ENCODE data around the gene PNMA1.

PNMA1 gene

DNA sequence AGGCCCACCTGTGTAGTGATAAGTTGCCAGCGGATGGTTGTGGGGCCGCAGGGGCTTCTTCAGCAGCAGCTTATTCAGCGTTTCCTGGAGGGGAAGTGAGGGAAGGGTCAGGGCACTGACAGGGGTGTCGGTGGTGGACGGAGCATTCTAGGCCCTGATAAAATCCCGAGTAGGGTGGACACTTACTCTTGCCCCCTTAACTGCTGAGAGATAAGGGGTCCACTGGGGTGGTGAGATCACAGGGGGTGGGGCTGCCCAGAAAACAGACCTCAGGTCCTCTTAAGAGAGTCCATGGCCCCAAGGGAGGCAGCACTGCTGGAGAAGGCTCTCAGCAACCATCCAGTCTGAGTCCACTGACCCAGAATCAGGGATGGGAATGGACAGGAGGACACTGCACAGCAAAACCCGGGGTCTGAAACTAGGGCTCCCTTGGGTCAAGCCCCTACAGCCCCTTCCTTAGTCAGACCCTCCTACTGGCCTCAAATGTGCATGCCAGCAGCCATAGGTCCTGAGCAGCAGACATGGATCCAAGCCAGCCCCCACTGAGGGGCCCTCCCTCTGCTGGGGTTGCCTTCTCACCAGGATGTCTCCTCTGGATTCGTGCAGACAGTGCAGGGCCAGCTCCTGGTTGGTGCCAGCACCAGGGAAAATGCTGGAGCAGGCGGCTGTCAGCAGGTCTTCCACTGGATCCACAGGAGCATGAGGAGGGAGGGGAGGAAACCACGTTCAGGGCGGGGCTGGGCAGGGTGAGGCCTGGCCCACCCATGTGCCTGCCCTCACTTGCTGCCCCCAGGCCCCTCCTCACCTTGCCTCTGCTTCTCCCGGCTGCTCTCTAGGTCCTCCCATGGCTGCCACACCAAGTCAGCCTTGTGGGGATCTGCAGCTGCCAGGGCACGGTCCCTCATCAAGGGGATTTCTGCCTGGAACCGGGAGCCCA lies 12.1 kb upstream of the PNMA1 start:
- H3K4me1 ChIP-seq (ENCODE audit: control insufficient read depth, insufficient read depth, low read length), result peaks cover 52% of the 10 kb centered on the region

GRCh38 chr14:73725116-73726024 lies 11.2 kb upstream of the PNMA1 start:
- Histone ChIP-seq H3K4me3 (ENCODE audit: low read length) (no peak overlapping the region), H3K4me2 (ENCODE audit: low read length) (peak overlapping the region; percentile 60), H3K27me3 (ENCODE audit: control insufficient read depth, insufficient read depth, low read length) (no peaks in the 10 kb centered on the region), H3K36me3 (ENCODE audit: insufficient read depth, low read length) (peaks cover 75% of the 10 kb centered on the region), H3K9me3 (replicated peaks; ENCODE audit: low read length) (no peaks in the 10 kb centered on the region), H3K4me1 (ENCODE audit: control insufficient read depth, insufficient read depth, low read length) (peaks cover 52% of the 10 kb centered on the region), H3K9ac (ENCODE audit: low read depth, low read length) (peak overlapping the region; percentile 67)

More for the DNA sequence above, 12.1 kb upstream of the PNMA1 start:
- no peak overlapping the region for H3K4me2 ChIP-seq (ENCODE audit: low read length)
- peaks cover 74% of the 10 kb centered on the region for H3K36me3 ChIP-seq (ENCODE audit: insufficient read depth, low read length)
- H3K9me3 ChIP-seq (replicated peaks; ENCODE audit: low read length), result no peaks in the 10 kb centered on the region
- no peak overlapping the region for H3K4me3 ChIP-seq (ENCODE audit: low read length)
- H3K27me3 ChIP-seq (ENCODE audit: control insufficient read depth, insufficient read depth, low read length), result no peaks in the 10 kb centered on the region
- peak overlapping the region; percentile 17 for H3K9ac ChIP-seq (ENCODE audit: low read depth, low read length)

- no peaks in the 10 kb centered on the region for H3K9me3 ChIP-seq (replicated peaks; ENCODE audit: low read length)
- H3K27me3 ChIP-seq (ENCODE audit: control insufficient read depth, insufficient read depth, low read length), result no peaks in the 10 kb centered on the region
- peak overlapping the region; percentile 6 for H3K4me3 ChIP-seq (ENCODE audit: low read length)
- H3K9ac ChIP-seq (ENCODE audit: low read depth, low read length), result peak overlapping the region; percentile 67
- H3K4me1 ChIP-seq (ENCODE audit: control insufficient read depth, insufficient read depth, low read length), result peaks cover 52% of the 10 kb centered on the region
- H3K36me3 ChIP-seq (ENCODE audit: insufficient read depth, low read length), result peaks cover 72% of the 10 kb centered on the region
- H3K4me2 ChIP-seq (ENCODE audit: low read length), result peak overlapping the region; percentile 60
Measured at GRCh38 chr14:73724696-73725095, 10.5 kb upstream of the PNMA1 start.

DNA sequence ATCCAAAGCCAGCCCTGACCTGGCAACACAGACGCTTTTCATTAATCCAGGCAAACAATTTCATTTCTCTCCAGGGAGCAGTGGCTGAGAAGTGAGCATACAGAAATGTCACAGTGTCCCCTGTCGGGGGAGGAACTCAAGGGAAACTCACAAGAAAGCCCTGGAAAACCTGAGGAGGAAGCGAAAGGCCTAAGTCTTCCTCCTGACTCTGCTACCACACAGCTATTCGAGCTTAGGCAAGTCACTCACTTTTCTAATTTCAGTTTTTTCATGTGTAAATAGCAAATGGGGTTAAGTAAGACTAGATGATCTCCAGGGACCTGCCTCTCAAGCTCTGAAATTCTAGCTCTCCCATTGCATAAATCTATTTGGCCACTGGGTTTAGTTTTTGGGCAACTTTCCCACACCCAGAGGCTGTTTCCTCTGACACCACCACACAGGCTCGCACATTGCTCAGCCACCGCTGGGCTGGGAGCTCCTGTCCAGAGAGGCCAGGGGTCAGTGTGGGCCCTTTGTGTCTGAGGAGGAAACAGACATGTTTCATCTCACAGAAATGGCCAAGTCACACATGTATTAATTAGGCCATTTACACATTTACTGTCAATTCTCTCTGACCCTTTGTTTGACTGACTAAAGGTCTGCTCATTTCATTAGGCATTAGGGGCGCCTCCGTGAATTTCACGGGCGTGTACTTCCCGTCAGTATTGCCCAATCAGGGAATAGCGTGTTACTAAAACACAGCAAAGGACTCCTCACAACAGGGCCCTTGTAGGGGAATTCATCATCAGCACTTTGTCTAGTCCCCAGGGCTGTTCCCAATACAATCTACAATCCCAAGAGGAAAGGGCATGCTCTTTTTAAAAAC lies 9.8 kb upstream of the PNMA1 start:
- Histone ChIP-seq H3K9ac (ENCODE audit: low read depth, low read length) (peak overlapping the region; percentile 78), H3K9me3 (replicated peaks; ENCODE audit: low read length) (no peaks in the 10 kb centered on the region), H3K36me3 (ENCODE audit: insufficient read depth, low read length) (peaks cover 71% of the 10 kb centered on the region), H3K4me1 (ENCODE audit: control insufficient read depth, insufficient read depth, low read length) (peaks cover 51% of the 10 kb centered on the region), H3K27me3 (ENCODE audit: control insufficient read depth, insufficient read depth, low read length) (no peaks in the 10 kb centered on the region), H3K4me2 (ENCODE audit: low read length) (peak overlapping the region; percentile 71), H3K4me3 (ENCODE audit: low read length) (peak overlapping the region; percentile 41)

GRCh38 chr14:73723406-73723796 lies 9.2 kb upstream of the PNMA1 start:
- peak overlapping the region; percentile 78 for H3K9ac ChIP-seq (ENCODE audit: low read depth, low read length)
- peak overlapping the region; percentile 71 for H3K4me2 ChIP-seq (ENCODE audit: low read length)
- H3K4me3 ChIP-seq (ENCODE audit: low read length), result peak overlapping the region; percentile 41
- H3K9me3 ChIP-seq (replicated peaks; ENCODE audit: low read length), result no peaks in the 10 kb centered on the region
- H3K27me3 ChIP-seq (ENCODE audit: control insufficient read depth, insufficient read depth, low read length), result no peaks in the 10 kb centered on the region
- peaks cover 46% of the 10 kb centered on the region for H3K4me1 ChIP-seq (ENCODE audit: control insufficient read depth, insufficient read depth, low read length)
- H3K36me3 ChIP-seq (ENCODE audit: insufficient read depth, low read length), result peaks cover 71% of the 10 kb centered on the region

DNA sequence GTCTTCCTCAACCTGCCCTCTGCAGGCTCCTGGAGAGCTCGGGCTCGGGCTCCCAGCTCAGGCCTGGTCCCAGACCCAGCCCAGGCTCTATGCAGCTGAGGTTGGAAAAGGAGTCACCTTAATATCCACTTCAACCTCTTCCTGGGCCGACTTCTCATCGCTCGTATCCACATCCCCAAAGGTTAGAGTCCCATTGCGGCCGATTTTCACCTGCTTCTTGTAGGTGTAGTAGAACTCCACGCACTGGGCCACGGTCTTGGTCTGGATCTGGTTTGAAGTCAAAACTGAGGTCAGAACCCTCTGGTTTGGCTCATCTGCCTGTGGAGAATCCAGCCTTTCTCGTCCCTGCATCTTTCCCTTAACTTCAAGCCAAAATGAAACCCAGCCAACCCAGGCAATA lies 8.4 kb upstream of the PNMA1 start:
- H3K9me3 ChIP-seq (replicated peaks; ENCODE audit: low read length), result no peaks in the 10 kb centered on the region
- H3K4me2 ChIP-seq (ENCODE audit: low read length), result no peak overlapping the region
- H3K4me3 ChIP-seq (ENCODE audit: low read length), result no peak overlapping the region
- peaks cover 71% of the 10 kb centered on the region for H3K36me3 ChIP-seq (ENCODE audit: insufficient read depth, low read length)
- peaks cover 43% of the 10 kb centered on the region for H3K4me1 ChIP-seq (ENCODE audit: control insufficient read depth, insufficient read depth, low read length)
- no peaks in the 10 kb centered on the region for H3K27me3 ChIP-seq (ENCODE audit: control insufficient read depth, insufficient read depth, low read length)
- H3K9ac ChIP-seq (ENCODE audit: low read depth, low read length), result peak overlapping the region; percentile 1

- Histone ChIP-seq H3K4me3 (ENCODE audit: low read length) (no peak overlapping the region), H3K4me2 (ENCODE audit: low read length) (no peak overlapping the region), H3K4me1 (ENCODE audit: control insufficient read depth, insufficient read depth, low read length) (peaks cover 35% of the 10 kb centered on the region), H3K9me3 (replicated peaks; ENCODE audit: low read length) (no peaks in the 10 kb centered on the region), H3K36me3 (ENCODE audit: insufficient read depth, low read length) (peaks cover 68% of the 10 kb centered on the region), H3K9ac (ENCODE audit: low read depth, low read length) (no peak overlapping the region), H3K27me3 (ENCODE audit: control insufficient read depth, insufficient read depth, low read length) (no peaks in the 10 kb centered on the region)
Measured at GRCh38 chr14:73721101-73721821, 7.1 kb upstream of the PNMA1 start.

GRCh38 chr14:73720636-73721035 lies 6.5 kb upstream of the PNMA1 start:
- Histone ChIP-seq H3K4me2 (ENCODE audit: low read length) (no peak overlapping the region), H3K27me3 (ENCODE audit: control insufficient read depth, insufficient read depth, low read length) (no peaks in the 10 kb centered on the region), H3K9me3 (replicated peaks; ENCODE audit: low read length) (no peaks in the 10 kb centered on the region), H3K36me3 (ENCODE audit: insufficient read depth, low read length) (peaks cover 69% of the 10 kb centered on the region), H3K4me3 (ENCODE audit: low read length) (no peak overlapping the region), H3K4me1 (ENCODE audit: control insufficient read depth, insufficient read depth, low read length) (peaks cover 29% of the 10 kb centered on the region), H3K9ac (ENCODE audit: low read depth, low read length) (no peak overlapping the region)

- Histone ChIP-seq H3K4me2 (ENCODE audit: low read length) (no peak overlapping the region), H3K9me3 (replicated peaks; ENCODE audit: low read length) (no peaks in the 10 kb centered on the region), H3K4me3 (ENCODE audit: low read length) (no peak overlapping the region), H3K27me3 (ENCODE audit: control insufficient read depth, insufficient read depth, low read length) (no peaks in the 10 kb centered on the region), H3K4me1 (ENCODE audit: control insufficient read depth, insufficient read depth, low read length) (peaks cover 23% of the 10 kb centered on the region), H3K9ac (ENCODE audit: low read depth, low read length) (no peak overlapping the region), H3K36me3 (ENCODE audit: insufficient read depth, low read length) (peaks cover 63% of the 10 kb centered on the region)
Measured at GRCh38 chr14:73719791-73720190, 5.6 kb upstream of the PNMA1 start.

- peaks cover 63% of the 10 kb centered on the region for H3K36me3 ChIP-seq (ENCODE audit: insufficient read depth, low read length)
- H3K27me3 ChIP-seq (ENCODE audit: control insufficient read depth, insufficient read depth, low read length), result no peaks in the 10 kb centered on the region
- H3K4me2 ChIP-seq (ENCODE audit: low read length), result no peak overlapping the region
- H3K9ac ChIP-seq (ENCODE audit: low read depth, low read length), result no peak overlapping the region
- H3K9me3 ChIP-seq (replicated peaks; ENCODE audit: low read length), result no peaks in the 10 kb centered on the region
- H3K4me3 ChIP-seq (ENCODE audit: low read length), result no peak overlapping the region
- peaks cover 23% of the 10 kb centered on the region for H3K4me1 ChIP-seq (ENCODE audit: control insufficient read depth, insufficient read depth, low read length)
Measured at GRCh38 chr14:73719361-73719760, 5.2 kb upstream of the PNMA1 start.

Measured in skeletal muscle satellite cell (primary cell).